OCI-LY3 (cell line): Measurements from ENCODE around the gene ELAVL4.

Experiments used
- H2AFZ ChIP-seq: fragments of 200-600, 300-600 bp; shearing (Covaris generic); 2 replicates; pipeline ENCODE4 v1.6.0; 2014; ENCODE audit warnings: antibody characterized with exemption, low read depth, low read length
- H3K27ac ChIP-seq: fragments of 200-600, 300-600 bp; sonication (generic); 2 replicates; pipeline ENCODE4 v1.5.1; 2014; ENCODE audit warnings: mild to moderate bottlenecking, low read length, moderate library complexity, mixed read lengths
- H3K27me3 ChIP-seq: fragments of 200-600, 300-600 bp; sonication (generic); 2 replicates; pipeline ENCODE4 v1.6.1; 2014; ENCODE audit warnings: low read depth, low read length, mixed read lengths
- H3K36me3 ChIP-seq: fragments of 200-600, 300-600 bp; sonication (generic); replicated peaks from 2 replicates; pipeline ENCODE3; 2014; ENCODE audit warnings: low read depth, low read length, mixed read lengths
- H3K4me1 ChIP-seq: fragments of 300-600, 200-600 bp; sonication (generic); 2 replicates; pipeline ENCODE4 v1.6.1; 2014; ENCODE audit warnings: low read length, mixed read lengths
- H3K4me2 ChIP-seq: fragments of 200-600, 300-600 bp; sonication (generic); 2 replicates; pipeline ENCODE4 v1.6.1; 2014; ENCODE audit warnings: low read length, mixed read lengths
- H3K4me3 ChIP-seq: fragments of 300-600, 200-600 bp; sonication (generic); 2 replicates; pipeline ENCODE4 v1.5.1; 2014; ENCODE audit warnings: antibody characterized with exemption, mild to moderate bottlenecking, low read length, moderate library complexity
- H3K79me2 ChIP-seq: fragments of 300-600, 200-600 bp; shearing (Covaris generic); 2 replicates; pipeline ENCODE4 v1.6.1; 2014; ENCODE audit warnings: mild to moderate bottlenecking, low read length, mixed read lengths
- H3K9ac ChIP-seq: fragments of 300-600, 200-600 bp; shearing (Covaris generic); 2 replicates; pipeline ENCODE4 v1.6.0; 2014; ENCODE audit warnings: mild to moderate bottlenecking, low read length, moderate library complexity
- H3K9me3 ChIP-seq: fragments of 200-600, 300-600 bp; shearing (Covaris generic); 2 replicates; pipeline ENCODE4 v1.6.1; 2014; ENCODE audit warnings: low read length, mixed read lengths; ENCODE audit not compliant: insufficient read depth
- H4K20me1 ChIP-seq: fragments of 200-600, 300-600 bp; sonication (generic); 2 replicates; pipeline ENCODE4 v1.6.1; 2016; ENCODE audit warnings: low read length, mixed read lengths; ENCODE audit not compliant: insufficient read depth
- EZH2phosphoT487 ChIP-seq: fragments of 200-600 bp; shearing (Covaris generic); IDR thresholded peaks from 2 replicates; pipeline ENCODE4 v1.6.1; 2018; ENCODE audit warnings: antibody characterized with exemption, mixed run types, low read depth
- TF ChIP-seq, protein P1 (sequence below): fragments of 200-600, 300-600 bp; sonication (generic); IDR thresholded peaks from 2 replicates; pipeline ENCODE4 v1.5.1; 2014; ENCODE audit warnings: antibody characterized with exemption, low read length, low read depth

ELAVL4 gene

GRCh38 chr1:50140182-50140447, 31.4 kb downstream of the ELAVL4 start:
- Histone ChIP-seq H3K4me2 (no peak overlapping the region), H3K4me3 (no peak overlapping the region), H3K79me2 (no peaks in the 10 kb centered on the region)

DNA sequence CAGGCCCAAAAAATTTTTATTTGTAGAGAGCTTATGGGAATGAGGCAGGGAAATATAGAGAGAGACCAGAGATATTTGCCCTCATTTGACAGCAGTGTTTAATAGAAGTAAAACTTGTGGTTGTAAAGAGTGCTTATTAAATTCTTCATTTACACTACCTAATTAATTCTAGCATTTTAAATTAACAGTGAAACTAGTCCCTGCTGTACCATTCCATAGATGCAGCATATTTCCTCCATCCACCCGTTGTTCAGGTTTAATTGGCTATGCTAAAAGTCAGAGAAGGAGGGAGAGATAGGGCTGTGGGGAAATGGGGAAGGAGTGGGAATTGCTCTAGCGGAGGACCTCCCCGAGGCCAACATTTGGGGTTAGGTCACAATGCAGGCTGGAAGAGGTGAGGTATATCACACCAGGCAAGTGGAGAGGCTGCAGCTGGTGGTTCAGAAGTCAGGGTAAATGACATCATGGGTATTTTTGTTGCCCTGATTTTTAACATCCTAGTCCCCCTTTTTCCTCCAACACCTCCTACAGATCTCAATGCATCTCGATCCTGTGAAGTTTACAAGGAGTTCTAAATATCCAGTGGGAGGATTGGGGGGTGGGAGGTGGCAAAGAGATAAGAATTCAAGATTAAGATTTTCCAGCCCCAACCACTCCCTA, 38.6 kb downstream of the ELAVL4 start:
- Histone ChIP-seq H3K4me2 (no peak overlapping the region), H3K27me3 (no peaks in the 10 kb centered on the region), H4K20me1 (no peaks in the 10 kb centered on the region), H3K27ac (no peak overlapping the region), H3K36me3 (no peaks in the 10 kb centered on the region), H3K4me1 (no peaks in the 10 kb centered on the region), H3K79me2 (no peaks in the 10 kb centered on the region), H3K9me3 (no peaks in the 10 kb centered on the region), H3K9ac (no peak overlapping the region), H3K4me3 (no peak overlapping the region), H2AFZ (no peak overlapping the region)
- TF ChIP-seq EZH2phosphoT487 = no peak
- TF ChIP-seq, protein P1, sequence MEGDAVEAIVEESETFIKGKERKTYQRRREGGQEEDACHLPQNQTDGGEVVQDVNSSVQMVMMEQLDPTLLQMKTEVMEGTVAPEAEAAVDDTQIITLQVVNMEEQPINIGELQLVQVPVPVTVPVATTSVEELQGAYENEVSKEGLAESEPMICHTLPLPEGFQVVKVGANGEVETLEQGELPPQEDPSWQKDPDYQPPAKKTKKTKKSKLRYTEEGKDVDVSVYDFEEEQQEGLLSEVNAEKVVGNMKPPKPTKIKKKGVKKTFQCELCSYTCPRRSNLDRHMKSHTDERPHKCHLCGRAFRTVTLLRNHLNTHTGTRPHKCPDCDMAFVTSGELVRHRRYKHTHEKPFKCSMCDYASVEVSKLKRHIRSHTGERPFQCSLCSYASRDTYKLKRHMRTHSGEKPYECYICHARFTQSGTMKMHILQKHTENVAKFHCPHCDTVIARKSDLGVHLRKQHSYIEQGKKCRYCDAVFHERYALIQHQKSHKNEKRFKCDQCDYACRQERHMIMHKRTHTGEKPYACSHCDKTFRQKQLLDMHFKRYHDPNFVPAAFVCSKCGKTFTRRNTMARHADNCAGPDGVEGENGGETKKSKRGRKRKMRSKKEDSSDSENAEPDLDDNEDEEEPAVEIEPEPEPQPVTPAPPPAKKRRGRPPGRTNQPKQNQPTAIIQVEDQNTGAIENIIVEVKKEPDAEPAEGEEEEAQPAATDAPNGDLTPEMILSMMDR = no peak

More at GRCh38 chr1:50140182-50140447, 31.4 kb downstream of the ELAVL4 start:
- Histone ChIP-seq H4K20me1 (no peaks in the 10 kb centered on the region), H3K27ac (no peak overlapping the region), H3K9ac (no peak overlapping the region), H3K36me3 (no peaks in the 10 kb centered on the region), H2AFZ (no peak overlapping the region), H3K9me3 (no peaks in the 10 kb centered on the region), H3K4me1 (no peaks in the 10 kb centered on the region), H3K27me3 (no peaks in the 10 kb centered on the region)
- no peak for TF ChIP-seq EZH2phosphoT487
- TF ChIP-seq, protein P1 = no peak

DNA sequence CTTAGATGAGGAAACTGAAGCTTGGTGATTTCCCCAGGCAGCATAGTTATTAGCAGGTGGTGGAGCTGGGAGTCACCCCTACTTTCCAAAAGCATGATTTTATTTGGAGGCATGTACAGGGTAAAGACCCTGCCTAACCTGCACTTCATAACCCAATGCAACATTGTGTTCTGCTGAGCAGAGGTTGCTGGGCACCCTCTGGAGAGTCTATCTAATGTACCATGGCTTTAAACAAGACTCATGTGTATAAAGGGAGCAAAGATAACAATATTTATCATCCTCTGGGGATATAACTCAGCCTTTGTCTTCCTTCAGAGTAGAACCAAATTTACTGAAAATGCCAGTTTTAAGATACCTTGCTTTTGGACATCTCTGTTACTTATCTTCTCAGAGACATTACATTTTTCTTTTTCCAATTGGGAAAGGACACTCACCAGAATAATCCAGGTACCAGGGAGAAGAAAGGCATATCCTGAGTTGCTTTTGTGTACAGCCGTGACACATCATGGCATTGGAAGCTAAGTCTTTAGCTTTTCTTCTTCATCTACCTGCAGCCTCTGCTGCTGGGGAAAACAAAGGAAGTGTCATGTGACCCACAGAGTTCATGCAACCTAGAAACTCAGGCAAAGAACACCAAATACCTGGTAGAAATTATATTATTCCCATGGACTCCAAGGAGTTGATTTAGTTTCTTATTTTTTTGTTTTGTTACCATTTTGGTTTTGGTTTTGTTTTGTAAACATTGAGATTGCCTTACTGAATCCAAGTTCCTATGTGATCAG, 39.6 kb downstream of the ELAVL4 start:
- H3K9ac ChIP-seq = no peak overlapping the region
- H3K27ac ChIP-seq = no peak overlapping the region
- no peaks in the 10 kb centered on the region for H3K9me3 ChIP-seq
- H3K27me3 ChIP-seq = 0 out of 2 replicates have a peak, but pooled peaks cover 4% of the 10 kb centered on the region
- H3K4me1 ChIP-seq = no peaks in the 10 kb centered on the region
- H3K4me2 ChIP-seq = no peak overlapping the region
- no peaks in the 10 kb centered on the region for H3K79me2 ChIP-seq
- no peaks in the 10 kb centered on the region for H3K36me3 ChIP-seq
- no peak overlapping the region for H3K4me3 ChIP-seq
- TF ChIP-seq EZH2phosphoT487 = no peak
- TF ChIP-seq, protein P1 = no peak
- no peak overlapping the region for H2AFZ ChIP-seq
- no peaks in the 10 kb centered on the region for H4K20me1 ChIP-seq

DNA sequence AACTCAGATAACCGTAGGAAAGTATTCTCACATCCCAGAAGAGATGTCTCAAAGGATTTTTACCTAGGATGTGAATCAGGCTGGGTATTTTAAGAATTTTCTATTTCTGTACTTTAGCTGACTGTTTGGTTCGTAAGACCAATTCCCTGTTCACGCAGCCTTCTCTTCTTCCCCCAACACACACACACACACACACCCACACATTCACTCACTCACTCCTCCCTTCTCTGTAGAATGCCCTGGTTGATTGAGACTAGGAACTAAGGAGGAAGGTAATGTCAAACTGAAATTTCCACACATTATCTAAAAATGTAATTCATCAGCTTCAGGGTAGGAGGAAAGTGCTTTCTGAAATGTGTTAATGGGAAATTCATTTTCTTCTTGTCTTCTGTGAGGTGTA, 43.5 kb downstream of the ELAVL4 start:
- no peaks in the 10 kb centered on the region for H4K20me1 ChIP-seq
- H3K27me3 ChIP-seq = 0 out of 2 replicates have a peak, but pooled peaks cover 4% of the 10 kb centered on the region
- no peak overlapping the region for H3K4me2 ChIP-seq
- no peak overlapping the region for H3K4me3 ChIP-seq
- no peak overlapping the region for H3K9ac ChIP-seq
- TF ChIP-seq, protein P1 = no peak
- TF ChIP-seq EZH2phosphoT487 = no peak
- no peaks in the 10 kb centered on the region for H3K36me3 ChIP-seq
- no peaks in the 10 kb centered on the region for H3K9me3 ChIP-seq
- H3K4me1 ChIP-seq = no peaks in the 10 kb centered on the region
- no peaks in the 10 kb centered on the region for H3K79me2 ChIP-seq
- H3K27ac ChIP-seq = no peak overlapping the region
- no peak overlapping the region for H2AFZ ChIP-seq
